ENCODE results near the gene CTRL. TPM values are rescaled to one million over a fixed set of nuclear protein-coding genes. Genes with fewer than 3 reads are reported as not detected.
"Not testable (repeated sequence)": the region's sequence is repeated elsewhere in the genome, so short reads cannot be mapped to it uniquely, and the experiment has no call there.

Gene CTRL
- total RNA-seq, 2 donors from 2014 or later = 0.85 TPM; not detected in 1

DNA sequence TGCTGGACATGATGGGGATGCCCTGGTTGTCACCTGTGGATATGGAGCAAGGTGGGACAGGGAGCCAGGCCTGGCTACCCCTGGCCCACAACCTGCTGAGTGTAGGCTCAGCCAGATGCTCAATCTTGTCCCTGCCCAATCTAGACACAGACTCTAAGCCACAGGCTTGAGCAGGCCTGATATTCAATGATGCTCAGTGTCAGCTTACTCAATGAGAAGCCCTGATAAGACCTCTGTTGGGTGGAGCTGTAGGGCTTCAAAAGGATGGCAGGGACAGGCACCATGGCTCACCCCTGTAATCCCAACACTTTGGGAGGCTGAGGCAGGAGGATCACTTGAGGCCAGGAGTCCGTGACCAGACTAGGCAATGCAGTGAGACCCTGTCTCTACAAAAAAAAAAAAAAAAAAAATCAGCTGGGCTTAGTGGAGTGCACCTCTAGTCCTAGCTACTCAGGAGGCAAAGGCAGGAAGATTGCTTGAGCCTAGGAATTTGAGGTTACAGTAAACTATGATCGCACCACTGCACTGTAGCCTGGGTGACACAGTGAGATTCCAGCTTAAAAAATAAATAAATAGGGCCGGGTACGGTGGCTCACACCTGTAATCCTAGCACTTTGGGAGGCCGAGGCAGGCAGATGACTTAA, 8.9 kb upstream of the CTRL start:
- Histone ChIP-seq H3K27me3 (replicated peaks; ENCODE audit: insufficient read depth) (no peaks in the 10 kb centered on the region), H3K4me1 (replicated peaks) (peaks cover 7% of the 10 kb centered on the region), H3K9me3 (no peaks in the 10 kb centered on the region), H3K36me3 (peaks cover 2 to 6% of the 10 kb centered on the region in 2 donors), H3K27ac (no peak overlapping the region), H3K4me3 (no peak overlapping the region)
- intact Hi-C loops (cut with DNase I) = no loop called here
- DNase-seq (ENCODE audit: low spot score) = no peak
- 96% methylated on average over 5 of the region's 5 CpGs for WGBS
- no peak for TF ChIP-seq POLR2A (IDR thresholded peaks at IDR 0.05)
- no peak for TF ChIP-seq POLR2AphosphoS5 (IDR thresholded peaks at IDR 0.05)
- TF ChIP-seq, protein P1, sequence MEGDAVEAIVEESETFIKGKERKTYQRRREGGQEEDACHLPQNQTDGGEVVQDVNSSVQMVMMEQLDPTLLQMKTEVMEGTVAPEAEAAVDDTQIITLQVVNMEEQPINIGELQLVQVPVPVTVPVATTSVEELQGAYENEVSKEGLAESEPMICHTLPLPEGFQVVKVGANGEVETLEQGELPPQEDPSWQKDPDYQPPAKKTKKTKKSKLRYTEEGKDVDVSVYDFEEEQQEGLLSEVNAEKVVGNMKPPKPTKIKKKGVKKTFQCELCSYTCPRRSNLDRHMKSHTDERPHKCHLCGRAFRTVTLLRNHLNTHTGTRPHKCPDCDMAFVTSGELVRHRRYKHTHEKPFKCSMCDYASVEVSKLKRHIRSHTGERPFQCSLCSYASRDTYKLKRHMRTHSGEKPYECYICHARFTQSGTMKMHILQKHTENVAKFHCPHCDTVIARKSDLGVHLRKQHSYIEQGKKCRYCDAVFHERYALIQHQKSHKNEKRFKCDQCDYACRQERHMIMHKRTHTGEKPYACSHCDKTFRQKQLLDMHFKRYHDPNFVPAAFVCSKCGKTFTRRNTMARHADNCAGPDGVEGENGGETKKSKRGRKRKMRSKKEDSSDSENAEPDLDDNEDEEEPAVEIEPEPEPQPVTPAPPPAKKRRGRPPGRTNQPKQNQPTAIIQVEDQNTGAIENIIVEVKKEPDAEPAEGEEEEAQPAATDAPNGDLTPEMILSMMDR (IDR thresholded peaks at IDR 0.05) = no peak

DNA sequence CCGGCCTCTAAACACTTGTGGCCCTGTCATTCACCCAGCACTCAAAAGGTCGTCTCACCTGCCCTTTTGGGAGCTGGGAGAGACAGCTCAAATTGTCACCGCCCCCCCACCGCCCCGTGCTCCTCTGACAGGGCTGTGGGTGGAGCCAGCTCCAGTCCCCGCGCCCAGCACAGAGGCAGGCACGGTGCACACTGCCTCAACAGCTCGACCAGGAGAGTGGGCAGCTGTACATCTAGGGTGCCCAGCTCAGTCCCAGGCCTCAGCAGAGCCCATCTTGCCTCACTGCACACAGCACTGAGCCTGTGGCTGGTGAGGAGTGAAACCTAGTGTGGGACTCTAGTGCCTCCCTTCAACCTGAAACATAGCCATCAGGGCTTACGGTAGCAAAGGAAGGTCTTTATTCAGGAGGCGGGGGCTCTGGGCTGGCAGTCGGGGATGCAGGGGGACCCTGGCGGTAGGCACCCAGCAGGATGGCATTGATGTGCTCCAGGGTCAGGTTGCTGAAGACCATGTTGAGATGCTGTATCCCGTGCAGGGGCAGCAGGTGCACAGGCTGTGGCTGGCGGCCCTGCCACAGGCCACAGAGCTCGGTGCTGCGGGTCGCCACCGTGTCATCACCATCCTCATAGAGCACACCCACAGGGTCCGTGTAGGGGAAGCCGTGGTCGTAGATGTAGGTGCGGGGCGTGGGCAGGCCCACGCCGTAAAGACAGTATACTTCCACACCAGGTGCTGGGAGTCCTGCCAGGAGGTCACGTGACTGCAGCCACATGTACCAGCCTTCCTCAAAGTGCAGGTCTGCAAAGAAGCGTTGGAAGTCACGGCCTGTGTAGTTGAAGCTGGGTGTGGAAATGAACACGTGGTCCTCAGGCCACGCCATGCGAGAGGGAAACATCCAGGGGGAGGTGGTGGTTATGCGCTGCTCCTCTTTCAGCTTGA, 8.1 kb upstream of the CTRL start:
- Histone ChIP-seq H3K27ac (no peak overlapping the region), H3K4me3 (no peak overlapping the region), H3K9me3 (no peaks in the 10 kb centered on the region), H3K27me3 (replicated peaks; ENCODE audit: insufficient read depth) (no peaks in the 10 kb centered on the region), H3K36me3 (peaks cover 0 to 3% of the 10 kb centered on the region in 2 donors), H3K4me1 (replicated peaks) (peaks cover 14% of the 10 kb centered on the region)
- peak; percentile 13 for TF ChIP-seq POLR2AphosphoS5 (IDR thresholded peaks at IDR 0.05)
- TF ChIP-seq, protein P1 (IDR thresholded peaks at IDR 0.05) = no peak
- DNase-seq (ENCODE audit: low spot score) = peak; percentile 57
- intact Hi-C loops (cut with DNase I) = loop anchor here (10.0 kb wide), 1 partner anchor 405 kb away; no protein-coding TSS in a partner anchor
- WGBS = 64% methylated on average over 33 of the region's 33 CpGs

DNA sequence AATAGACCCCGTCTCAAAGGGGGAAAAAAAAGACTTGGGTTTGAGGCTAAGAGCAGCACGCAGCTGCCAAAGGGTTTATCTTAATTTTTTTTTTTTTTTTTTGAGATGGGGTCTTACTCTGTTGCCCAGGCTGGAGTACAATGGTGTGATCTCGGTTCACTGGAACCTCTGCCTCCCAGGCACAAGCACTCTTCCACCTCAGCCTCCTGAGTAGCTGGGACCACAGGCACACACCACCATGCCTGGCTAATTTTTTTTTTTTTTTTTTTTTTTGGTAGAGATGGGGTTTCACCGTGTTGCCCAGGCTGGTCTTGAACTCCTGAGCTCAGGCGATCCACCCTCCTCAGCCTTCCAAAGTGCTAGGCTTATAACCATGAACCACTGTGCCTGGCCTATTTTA, 6.1 kb upstream of the CTRL start:
- peaks cover 14% of the 10 kb centered on the region for H3K4me1 ChIP-seq (replicated peaks)
- not testable (repeated sequence) for H3K4me3 ChIP-seq; H3K27me3 ChIP-seq (replicated peaks; ENCODE audit: insufficient read depth); H3K36me3 ChIP-seq; H3K9me3 ChIP-seq; H3K27ac ChIP-seq; DNase-seq (ENCODE audit: low spot score)
- 90% methylated on average over 5 of the region's 5 CpGs for WGBS
- intact Hi-C loops (cut with DNase I) = loop anchor here (10.0 kb wide), 1 partner anchor 403 kb away; no protein-coding TSS in a partner anchor

- H3K9me3 ChIP-seq = no peaks in the 10 kb centered on the region
- peaks cover 14% of the 10 kb centered on the region for H3K4me1 ChIP-seq (replicated peaks)
- 46% methylated on average over 6 of the region's 6 CpGs for WGBS
- H3K27me3 ChIP-seq (replicated peaks; ENCODE audit: insufficient read depth) = no peaks in the 10 kb centered on the region
- no peaks in the 10 kb centered on the region for H3K36me3 ChIP-seq
- peak; percentile 60 for DNase-seq (ENCODE audit: low spot score)
- H3K4me3 ChIP-seq = peak overlapping the region; percentile 66 to 94
- H3K27ac ChIP-seq = peak overlapping the region; percentile 91 to 95
- intact Hi-C loops (cut with DNase I) = loop anchor here (10.0 kb wide), 1 partner anchor 402 kb away; no protein-coding TSS in a partner anchor
- TF ChIP-seq POLR2A (IDR thresholded peaks at IDR 0.05) (no peak), POLR2AphosphoS5 (IDR thresholded peaks at IDR 0.05) (no peak)
- TF ChIP-seq, protein P1 (IDR thresholded peaks at IDR 0.05) = no peak
These were observed 5.4 kb upstream of the CTRL start for GRCh38 chr16:67936880-67937605.

All from prostate gland (tissue), 2 donors.